ENCODE results near the gene RHBG. TPM values are rescaled to one million over a fixed set of nuclear protein-coding genes. Genes with fewer than 3 reads are reported as not detected.
A peak's percentile ranks its signal among the peaks of the same experiment; 100 is the strongest.

RHBG gene
- total and polyA plus RNA-seq, 2 donors (not counting 1 experiment from before 2014, with no cell fraction given): not detected

DNA sequence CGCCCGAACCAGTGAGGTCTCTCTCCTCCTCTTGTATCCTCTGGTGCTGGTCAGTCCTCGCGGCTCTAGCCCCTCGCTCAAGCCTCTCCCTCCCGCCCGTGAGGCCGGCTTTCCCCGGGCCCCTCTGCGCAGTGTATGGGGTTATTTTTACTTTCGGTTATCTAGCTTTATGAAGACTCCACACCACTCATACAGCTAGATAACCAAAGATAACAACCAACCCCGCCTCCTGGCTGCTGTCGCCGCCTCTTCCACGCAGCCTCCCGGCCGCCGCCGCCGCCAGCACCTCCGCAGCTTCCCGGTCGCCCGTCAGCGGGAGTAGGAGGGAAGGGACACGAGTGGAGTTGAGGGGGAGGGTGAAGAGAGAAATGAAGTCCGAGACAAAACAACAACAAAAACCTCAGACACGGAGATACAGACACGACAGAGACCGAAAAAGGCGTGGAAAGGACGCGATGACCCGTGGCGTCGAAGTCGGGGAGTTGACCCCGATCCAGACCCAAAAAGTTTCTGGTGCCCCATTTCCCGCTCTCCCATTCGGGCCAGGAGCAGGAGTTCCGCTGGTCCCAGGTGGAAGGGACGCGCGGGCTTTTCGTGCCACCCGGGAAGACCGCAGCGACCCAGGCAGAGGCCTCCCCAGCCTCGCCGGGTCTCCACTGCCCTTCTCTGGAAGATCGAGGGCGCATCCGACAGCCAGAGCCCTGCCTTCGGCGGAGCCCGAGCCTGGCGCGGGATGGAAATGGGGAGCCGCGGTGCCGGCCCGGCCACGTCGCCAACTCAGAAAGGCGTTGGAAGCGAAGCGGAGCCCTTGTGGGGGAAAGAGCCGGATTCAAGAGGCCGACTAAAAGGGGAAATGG is 51.4 kb downstream of the RHBG start:
- no peak overlapping the region for H3K27ac Mint-ChIP-seq
- H3K4me1 Mint-ChIP-seq: peaks cover 28% of the 10 kb centered on the region
- no peaks in the 10 kb centered on the region for H3K9me3 Mint-ChIP-seq (ENCODE audit: insufficient read depth)
- H3K4me3 ChIP-seq (ENCODE audit: control extremely low read depth in 1 of 5, extremely low read depth in 1 of 5, insufficient read depth in 1 of 5, low read depth in 2 of 5, low read length in 4 of 5): peak overlapping the region; percentile 41 to 65 (median 59)
- no peaks in the 10 kb centered on the region for H4K20me1 ChIP-seq (ENCODE audit: control insufficient read depth, insufficient read depth, low read length, poor library complexity, severe bottlenecking)
- peak; percentile 72 for DNase-seq
- H3K27ac ChIP-seq (ENCODE audit: low read length in 2 of 2): no peak overlapping the region
- peaks cover 0 to 14% (median 0%) of the 10 kb centered on the region in 3 donors for H3K9me3 ChIP-seq (ENCODE audit: control extremely low read depth in 1 of 3, control insufficient read depth in 2 of 3, insufficient read depth in 1 of 3, low read length in 2 of 3)
- peak; percentile 14 for TF ChIP-seq EZH2 (IDR thresholded peaks at IDR 0.05; ENCODE audit: borderline replicate concordance, insufficient read depth, low read depth, low read length, poor library complexity, severe bottlenecking)
- TF ChIP-seq, protein P1, sequence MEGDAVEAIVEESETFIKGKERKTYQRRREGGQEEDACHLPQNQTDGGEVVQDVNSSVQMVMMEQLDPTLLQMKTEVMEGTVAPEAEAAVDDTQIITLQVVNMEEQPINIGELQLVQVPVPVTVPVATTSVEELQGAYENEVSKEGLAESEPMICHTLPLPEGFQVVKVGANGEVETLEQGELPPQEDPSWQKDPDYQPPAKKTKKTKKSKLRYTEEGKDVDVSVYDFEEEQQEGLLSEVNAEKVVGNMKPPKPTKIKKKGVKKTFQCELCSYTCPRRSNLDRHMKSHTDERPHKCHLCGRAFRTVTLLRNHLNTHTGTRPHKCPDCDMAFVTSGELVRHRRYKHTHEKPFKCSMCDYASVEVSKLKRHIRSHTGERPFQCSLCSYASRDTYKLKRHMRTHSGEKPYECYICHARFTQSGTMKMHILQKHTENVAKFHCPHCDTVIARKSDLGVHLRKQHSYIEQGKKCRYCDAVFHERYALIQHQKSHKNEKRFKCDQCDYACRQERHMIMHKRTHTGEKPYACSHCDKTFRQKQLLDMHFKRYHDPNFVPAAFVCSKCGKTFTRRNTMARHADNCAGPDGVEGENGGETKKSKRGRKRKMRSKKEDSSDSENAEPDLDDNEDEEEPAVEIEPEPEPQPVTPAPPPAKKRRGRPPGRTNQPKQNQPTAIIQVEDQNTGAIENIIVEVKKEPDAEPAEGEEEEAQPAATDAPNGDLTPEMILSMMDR (IDR thresholded peaks at IDR 0.05): no peak
- H3K4me3 Mint-ChIP-seq: peak overlapping the region; percentile 92
- CTCF ChIA-PET: interaction anchor here (0.6 to 2.9 kb wide), 10 partner anchors 9 to 188 kb away, joined by 3 to 18 read pairs (median 6); no protein-coding TSS in a partner anchor
- peaks cover 0 to 83% (median 45%) of the 10 kb centered on the region in 4 experiments for H3K27me3 ChIP-seq (replicated peaks in 1 of 4; ENCODE audit: control extremely low read depth in 1 of 4, control insufficient read depth in 3 of 4, insufficient read depth in 4 of 4, low read length in 3 of 4)
- POLR2A ChIA-PET: interaction anchor here (0.6 kb wide), 1 partner anchor 20 kb away, joined by 5 read pairs; no protein-coding TSS in a partner anchor
- peaks cover 27 to 29% of the 10 kb centered on the region in 2 donors for H3K4me1 ChIP-seq (ENCODE audit: control insufficient read depth in 2 of 2, insufficient read depth in 2 of 2, low read length in 2 of 2)
- 4% methylated on average over 42 of the region's 69 CpGs for WGBS (ENCODE audit: insufficient coverage)
- peak overlapping the region; percentile 96 for H3K4me2 ChIP-seq (replicated peaks; ENCODE audit: low read depth, low read length, poor library complexity, severe bottlenecking)
- peak overlapping the region; percentile 71 for H3K9ac ChIP-seq (ENCODE audit: low read length)
- no peaks in the 10 kb centered on the region for H3K36me3 ChIP-seq (replicated peaks in 1 of 2; ENCODE audit: control extremely low read depth in 1 of 2, control insufficient read depth in 1 of 2, extremely low read depth in 1 of 2, insufficient read depth in 2 of 2, low read length in 1 of 2)
- H3K27me3 Mint-ChIP-seq: peaks cover 83% of the 10 kb centered on the region
- intact Hi-C loops (cut with micrococcal nuclease): loop anchor here (2.0 kb wide), 1 partner anchor 18 kb away; no protein-coding TSS in a partner anchor
- H2AFZ ChIP-seq (ENCODE audit: insufficient read depth, low read depth, low read length, poor library complexity, severe bottlenecking): peak overlapping the region; percentile 78
- peak; percentile 48 for ATAC-seq (ENCODE audit: low read depth)
- H3K79me2 ChIP-seq (ENCODE audit: control insufficient read depth, insufficient read depth, low read length): no peaks in the 10 kb centered on the region

Measured in B cell (primary cell).